Thyroid gland (tissue), 4 donors: ENCODE results near the gene ATRN. TPM values are rescaled to one million over a fixed set of nuclear protein-coding genes. Genes with fewer than 3 reads are reported as not detected.
"Not testable (repeated sequence)": the region's sequence is repeated elsewhere in the genome, so short reads cannot be mapped to it uniquely, and the experiment has no call there.

Experiments used
- DNase-seq, 2 donors: peaks; one replicate each; pipeline ENCODE4 v3.0.0-alpha.2; 2019
- H3K27ac ChIP-seq, 3 donors: fragments of 200-600 bp; sonication (generic); 1 replicate in 2 of 3; 2 replicates in 1 of 3; pipeline ENCODE4 v1.5.1; 2016 to 2019; ENCODE audit warnings: mild to moderate bottlenecking in 1 of 3, moderate library complexity in 1 of 3
- H3K27me3 ChIP-seq: fragments of 200-600 bp; sonication (generic); one replicate; pipeline ENCODE4 v1.5.1; 2019
- H3K36me3 ChIP-seq, 2 donors: fragments of 200-600 bp; sonication (generic); one replicate each; pipeline ENCODE4 v1.5.1; 2016 to 2019
- H3K4me1 ChIP-seq, 2 donors: fragments of 200-600 bp; sonication (generic); one replicate each; pipeline ENCODE4 v1.5.1; 2017 to 2019
- H3K4me3 ChIP-seq, 3 donors: fragments of 200-600 bp; sonication (generic); replicated peaks in 1 of 3; 1 replicate in 2 of 3; 2 replicates in 1 of 3; pipeline ENCODE4 v1.5.1; 2016; ENCODE audit warnings: mild to moderate bottlenecking in 1 of 3
- H3K9me3 ChIP-seq: fragments of 200-600 bp; sonication (generic); one replicate; pipeline ENCODE4 v1.5.1; 2017
- CTCF ChIP-seq, 6 experiments: fragments of 200-600 bp in 3 of 6; fragments of 450-650 bp in 3 of 6; sonication (generic) in 3 of 6; IDR thresholded peaks; one replicate each; pipeline ENCODE4 v1.5.1; 2016 to 2019; ENCODE audit warnings: antibody characterized with exemption in 6 of 6, mild to moderate bottlenecking in 2 of 6, inconsistent platforms in 1 of 6, moderate library complexity in 1 of 6
- POLR2A ChIP-seq, 2 donors: fragments of 450-650 bp; IDR thresholded peaks; one replicate each; pipeline ENCODE4 v1.6.1; 2017; ENCODE audit warnings: antibody characterized with exemption in 2 of 2, mild to moderate bottlenecking in 2 of 2, moderate library complexity in 1 of 2
- WGBS, 2 donors: methylation state at CpG; one replicate each; pipeline ENCODE4 v1.1.5; 2017; 5-methylcytosine and 5-hydroxymethylcytosine counted together
- intact Hi-C: fragments of 100-400 bp; cut with DNase I; formaldehyde crosslinking; loops from one replicate; pipeline ENCODE4 v1.15.1; 2023
- total RNA-seq, 4 donors: library from RNA; depleted of rRNA; stranded (reverse); fragments of >200 nt; gene quantifications; one replicate each; pipeline ENCODE4 v1.2.3, GENCODE V29; 2016

Gene ATRN
- 10 to 100 TPM; 43.0 to 81.8 (median 61.4) TPM for total RNA-seq

GRCh38 chr20:3470627-3471396, at the start of gene ATRN:
ATRN (plus strand) TSS chr20:3471018; CDS start chr20:3471108, 90 bp downstream.
- intact Hi-C loops, result no loop called here
- 0% methylated on average over 30 of the region's 95 CpGs; no CpG with 5 or more reads in 1 of the 2 donors for WGBS, 2 donors
- Histone ChIP-seq H3K36me3 (no peaks in the 10 kb centered on the region), H3K27me3 (no peaks in the 10 kb centered on the region), H3K4me1 (peaks cover 22 to 27% of the 10 kb centered on the region in 2 donors), H3K27ac (peak within 1 kb of the TSS; percentile 78 to 86 (median 85)), H3K9me3 (no peaks in the 10 kb centered on the region), H3K4me3 (peak within 1 kb of the TSS; percentile 87 to 100 (median 95))
- DNase-seq, result peak; percentile 91
- TF ChIP-seq POLR2A (IDR thresholded peaks at IDR 0.05), result peak in 1 of 2 donors; percentile 84
- TF ChIP-seq CTCF (IDR thresholded peaks at IDR 0.05), result peak in 1 of 6 experiments; percentile 22

GRCh38 chr20:3421985-3422384, 48.8 kb upstream of the ATRN start:
- H3K27me3 ChIP-seq, result no peaks in the 10 kb centered on the region
- no peak overlapping the region for H3K4me3 ChIP-seq
- H3K27ac ChIP-seq, result no peak overlapping the region
- WGBS, 2 donors, result 79 to 83% methylated on average over 6 of the region's 6 CpGs
- no peak for TF ChIP-seq CTCF (IDR thresholded peaks at IDR 0.05)
- no peak for TF ChIP-seq POLR2A (IDR thresholded peaks at IDR 0.05)
- no peaks in the 10 kb centered on the region for H3K9me3 ChIP-seq
- H3K4me1 ChIP-seq, result peaks cover 0 to 11% of the 10 kb centered on the region in 2 donors
- DNase-seq, result no peak
- intact Hi-C loops, result no loop called here
- no peaks in the 10 kb centered on the region for H3K36me3 ChIP-seq

GRCh38 chr20:3423126-3423525, 47.7 kb upstream of the ATRN start:
- DNase-seq, result no peak
- Histone ChIP-seq H3K27ac (no peak overlapping the region), H3K4me3 (no peak overlapping the region), H3K27me3 (no peaks in the 10 kb centered on the region), H3K36me3 (no peaks in the 10 kb centered on the region), H3K9me3 (no peaks in the 10 kb centered on the region), H3K4me1 (peaks cover 0 to 11% of the 10 kb centered on the region in 2 donors)
- TF ChIP-seq CTCF (IDR thresholded peaks at IDR 0.05) (no peak), POLR2A (IDR thresholded peaks at IDR 0.05) (no peak)
- 59 to 65% methylated on average over 5 of the region's 5 CpGs for WGBS, 2 donors
- intact Hi-C loops, result no loop called here

- H3K36me3 ChIP-seq, H3K4me1 ChIP-seq, DNase-seq, H3K27me3 ChIP-seq, intact Hi-C loops, H3K9me3 ChIP-seq, H3K27ac ChIP-seq, H3K4me3 ChIP-seq: not testable (repeated sequence)
- 68 to 70% methylated on average over 4 of the region's 4 CpGs for WGBS, 2 donors
Observed at GRCh38 chr20:3426766-3427165, 44.1 kb upstream of the ATRN start.

- Histone ChIP-seq H3K4me3 (no peak overlapping the region), H3K9me3 (no peaks in the 10 kb centered on the region), H3K27me3 (no peaks in the 10 kb centered on the region), H3K4me1 (no peaks in the 10 kb centered on the region), H3K27ac (no peak overlapping the region), H3K36me3 (no peaks in the 10 kb centered on the region)
- 93 to 94% methylated on average over 13 to 14 of the region's 14 CpGs for WGBS, 2 donors
- TF ChIP-seq POLR2A (IDR thresholded peaks at IDR 0.05), result no peak
- TF ChIP-seq CTCF (IDR thresholded peaks at IDR 0.05), result no peak
- DNase-seq, result no peak
- intact Hi-C loops, result no loop called here
Observed at GRCh38 chr20:3430376-3431069, 40.3 kb upstream of the ATRN start.
